Measurements from ENCODE around the gene HECA. TPM values are rescaled to one million over a fixed set of nuclear protein-coding genes. Genes with fewer than 3 reads are reported as not detected.

HECA gene
- total and polyA plus RNA-seq, 9 donors = 12.5 to 24.0 (median 15.9) TPM

GRCh38 chr6:139148557-139149235 is 13.8 kb downstream of the HECA start:
- WGBS (ENCODE audit: insufficient coverage) = 92% methylated on average over 3 of the region's 7 CpGs
- H3K27ac ChIP-seq (ENCODE audit: low read length) = no peak overlapping the region
- H3K9me3 ChIP-seq (replicated peaks; ENCODE audit: control insufficient read depth, low read depth, low read length) = no peaks in the 10 kb centered on the region
- no peaks in the 10 kb centered on the region for H3K27me3 ChIP-seq (ENCODE audit: control insufficient read depth, insufficient read depth, low read length)
- no peaks in the 10 kb centered on the region for H3K36me3 ChIP-seq (ENCODE audit: control insufficient read depth, insufficient read depth, low read length)
- H3K4me1 ChIP-seq (ENCODE audit: control insufficient read depth, insufficient read depth, low read length) = peaks cover 15% of the 10 kb centered on the region
- no peak for DNase-seq
- H3K4me3 ChIP-seq (ENCODE audit: low read length) = no peak overlapping the region

- Histone ChIP-seq H3K4me3 (ENCODE audit: low read length) (no peak overlapping the region), H3K27ac (ENCODE audit: low read length) (no peak overlapping the region), H3K9me3 (replicated peaks; ENCODE audit: control insufficient read depth, low read depth, low read length) (no peaks in the 10 kb centered on the region), H3K4me1 (ENCODE audit: control insufficient read depth, insufficient read depth, low read length) (peaks cover 15% of the 10 kb centered on the region), H3K36me3 (ENCODE audit: control insufficient read depth, insufficient read depth, low read length) (no peaks in the 10 kb centered on the region), H3K27me3 (ENCODE audit: control insufficient read depth, insufficient read depth, low read length) (no peaks in the 10 kb centered on the region)
- WGBS (ENCODE audit: insufficient coverage) = 14% methylated on average over 4 of the region's 5 CpGs
- DNase-seq = peak; percentile 81
These were observed 14.5 kb downstream of the HECA start for GRCh38 chr6:139149383-139149782.

DNA sequence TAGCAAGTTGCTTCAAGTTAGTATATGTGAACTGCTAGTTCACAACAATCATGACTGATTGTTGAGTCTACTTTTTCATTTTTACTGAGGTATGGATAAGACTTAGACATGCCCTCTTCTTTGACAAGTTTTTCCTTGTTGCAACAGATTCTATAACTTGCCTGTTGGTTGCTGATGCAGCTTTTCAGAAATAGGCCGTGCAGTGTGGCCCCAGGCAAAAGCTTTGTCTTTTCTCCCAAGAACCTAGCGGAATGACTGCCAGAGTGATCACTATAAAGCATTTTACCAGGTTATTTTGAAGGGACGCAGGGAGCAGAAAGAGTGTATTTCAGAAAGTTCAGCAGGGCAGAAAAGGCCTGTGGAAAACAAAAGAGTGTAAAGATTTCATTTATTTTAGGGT is 16.0 kb downstream of the HECA start:
- WGBS (ENCODE audit: insufficient coverage) = 15% methylated on average over 3 of the region's 3 CpGs
- DNase-seq = no peak
- peaks cover 15% of the 10 kb centered on the region for H3K4me1 ChIP-seq (ENCODE audit: control insufficient read depth, insufficient read depth, low read length)
- no peaks in the 10 kb centered on the region for H3K36me3 ChIP-seq (ENCODE audit: control insufficient read depth, insufficient read depth, low read length)
- no peak overlapping the region for H3K27ac ChIP-seq (ENCODE audit: low read length)
- no peaks in the 10 kb centered on the region for H3K9me3 ChIP-seq (replicated peaks; ENCODE audit: control insufficient read depth, low read depth, low read length)
- no peak overlapping the region for H3K4me3 ChIP-seq (ENCODE audit: low read length)
- no peaks in the 10 kb centered on the region for H3K27me3 ChIP-seq (ENCODE audit: control insufficient read depth, insufficient read depth, low read length)

DNA sequence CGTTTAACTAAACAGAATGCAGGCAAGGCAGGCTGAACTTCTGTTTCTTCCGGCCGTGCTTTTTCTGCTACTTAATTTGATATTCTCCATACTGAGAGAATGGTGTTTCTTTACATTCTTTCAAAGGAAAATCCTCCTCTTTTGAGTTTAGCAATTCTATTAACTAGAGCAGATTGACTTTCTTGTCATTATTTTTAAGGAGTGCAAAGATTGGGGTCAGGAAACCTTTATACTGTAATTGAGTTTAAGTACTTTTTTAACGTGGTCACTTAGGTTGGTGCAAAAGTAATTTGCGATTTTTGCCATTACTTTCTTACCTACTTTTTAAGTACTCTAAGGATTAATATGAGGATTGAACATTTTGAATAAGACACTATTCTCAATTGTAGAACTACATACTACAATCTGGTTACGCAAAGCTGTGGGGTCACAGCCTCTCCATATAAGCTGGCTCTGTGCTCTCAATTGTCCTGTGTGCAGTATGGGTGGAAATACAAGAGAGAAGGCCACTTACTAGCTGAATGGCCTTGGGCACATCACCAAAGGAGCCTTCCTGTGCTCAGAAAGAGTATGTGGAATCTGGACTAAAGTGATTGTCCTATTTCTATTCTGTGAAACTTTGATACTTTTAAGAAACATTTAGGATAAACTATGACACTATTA is 16.7 kb downstream of the HECA start:
- no peak for DNase-seq
- no peak overlapping the region for H3K27ac ChIP-seq (ENCODE audit: low read length)
- H3K36me3 ChIP-seq (ENCODE audit: control insufficient read depth, insufficient read depth, low read length) = no peaks in the 10 kb centered on the region
- no peak overlapping the region for H3K4me3 ChIP-seq (ENCODE audit: low read length)
- H3K4me1 ChIP-seq (ENCODE audit: control insufficient read depth, insufficient read depth, low read length) = peaks cover 16% of the 10 kb centered on the region
- no peaks in the 10 kb centered on the region for H3K9me3 ChIP-seq (replicated peaks; ENCODE audit: control insufficient read depth, low read depth, low read length)
- no CpG with 5 or more reads among the region's 6 CpGs for WGBS (ENCODE audit: insufficient coverage)
- no peaks in the 10 kb centered on the region for H3K27me3 ChIP-seq (ENCODE audit: control insufficient read depth, insufficient read depth, low read length)

- WGBS (ENCODE audit: insufficient coverage) = no CpG with 5 or more reads among the region's 5 CpGs
- no peak overlapping the region for H3K27ac ChIP-seq (ENCODE audit: low read length)
- H3K4me1 ChIP-seq (ENCODE audit: control insufficient read depth, insufficient read depth, low read length) = peaks cover 14% of the 10 kb centered on the region
- no peaks in the 10 kb centered on the region for H3K36me3 ChIP-seq (ENCODE audit: control insufficient read depth, insufficient read depth, low read length)
- H3K9me3 ChIP-seq (replicated peaks; ENCODE audit: control insufficient read depth, low read depth, low read length) = no peaks in the 10 kb centered on the region
- H3K4me3 ChIP-seq (ENCODE audit: low read length) = no peak overlapping the region
- no peaks in the 10 kb centered on the region for H3K27me3 ChIP-seq (ENCODE audit: control insufficient read depth, insufficient read depth, low read length)
- DNase-seq = no peak
These were observed 17.4 kb downstream of the HECA start for GRCh38 chr6:139152088-139152891.

GRCh38 chr6:139152892-139153271 is 18.0 kb downstream of the HECA start:
- Histone ChIP-seq H3K9me3 (replicated peaks; ENCODE audit: control insufficient read depth, low read depth, low read length) (no peaks in the 10 kb centered on the region), H3K4me3 (ENCODE audit: low read length) (no peak overlapping the region), H3K36me3 (ENCODE audit: control insufficient read depth, insufficient read depth, low read length) (no peaks in the 10 kb centered on the region), H3K27me3 (ENCODE audit: control insufficient read depth, insufficient read depth, low read length) (no peaks in the 10 kb centered on the region), H3K27ac (ENCODE audit: low read length) (no peak overlapping the region), H3K4me1 (ENCODE audit: control insufficient read depth, insufficient read depth, low read length) (peaks cover 14% of the 10 kb centered on the region)
- no CpG with 5 or more reads among the region's 1 CpG for WGBS (ENCODE audit: insufficient coverage)
- DNase-seq = no peak

DNA sequence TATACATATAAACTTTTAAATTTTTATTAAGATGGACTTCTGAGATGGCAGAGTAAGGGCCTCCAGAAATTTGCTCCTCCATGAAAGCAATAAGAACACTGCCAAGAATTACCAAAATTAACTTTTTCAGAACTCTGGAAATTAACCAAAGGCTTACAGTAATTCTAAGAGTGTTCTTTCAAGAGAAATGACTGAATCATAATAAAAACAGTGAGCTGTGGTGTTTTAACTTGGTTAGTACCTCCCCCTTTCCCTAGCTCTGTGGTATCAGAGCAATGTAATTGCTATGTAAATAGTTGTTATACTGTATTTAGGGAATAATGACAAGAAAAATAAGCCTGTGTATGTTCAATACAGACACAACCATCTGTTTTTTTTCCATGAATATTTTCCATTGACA is 19.0 kb downstream of the HECA start:
- Histone ChIP-seq H3K4me3 (ENCODE audit: low read length) (no peak overlapping the region), H3K36me3 (ENCODE audit: control insufficient read depth, insufficient read depth, low read length) (no peaks in the 10 kb centered on the region), H3K9me3 (replicated peaks; ENCODE audit: control insufficient read depth, low read depth, low read length) (no peaks in the 10 kb centered on the region), H3K27me3 (ENCODE audit: control insufficient read depth, insufficient read depth, low read length) (no peaks in the 10 kb centered on the region), H3K27ac (ENCODE audit: low read length) (no peak overlapping the region), H3K4me1 (ENCODE audit: control insufficient read depth, insufficient read depth, low read length) (peaks cover 12% of the 10 kb centered on the region)
- DNase-seq = no peak

GRCh38 chr6:139154881-139155547 is 20.1 kb downstream of the HECA start:
- H3K4me1 ChIP-seq (ENCODE audit: control insufficient read depth, insufficient read depth, low read length) = peaks cover 3% of the 10 kb centered on the region
- no peak for DNase-seq
- H3K27ac ChIP-seq (ENCODE audit: low read length) = no peak overlapping the region
- H3K4me3 ChIP-seq (ENCODE audit: low read length) = no peak overlapping the region
- no peaks in the 10 kb centered on the region for H3K9me3 ChIP-seq (replicated peaks; ENCODE audit: control insufficient read depth, low read depth, low read length)
- no CpG with 5 or more reads among the region's 9 CpGs for WGBS (ENCODE audit: insufficient coverage)
- no peaks in the 10 kb centered on the region for H3K27me3 ChIP-seq (ENCODE audit: control insufficient read depth, insufficient read depth, low read length)
- no peaks in the 10 kb centered on the region for H3K36me3 ChIP-seq (ENCODE audit: control insufficient read depth, insufficient read depth, low read length)

GRCh38 chr6:139156102-139156501 is 21.2 kb downstream of the HECA start:
- H3K27ac ChIP-seq (ENCODE audit: low read length) = peak overlapping the region; percentile 38
- no peak overlapping the region for H3K4me3 ChIP-seq (ENCODE audit: low read length)
- peak; percentile 45 for DNase-seq
- no peaks in the 10 kb centered on the region for H3K36me3 ChIP-seq (ENCODE audit: control insufficient read depth, insufficient read depth, low read length)
- no peaks in the 10 kb centered on the region for H3K9me3 ChIP-seq (replicated peaks; ENCODE audit: control insufficient read depth, low read depth, low read length)
- H3K27me3 ChIP-seq (ENCODE audit: control insufficient read depth, insufficient read depth, low read length) = no peaks in the 10 kb centered on the region
- no CpG with 5 or more reads among the region's 5 CpGs for WGBS (ENCODE audit: insufficient coverage)
- H3K4me1 ChIP-seq (ENCODE audit: control insufficient read depth, insufficient read depth, low read length) = peaks cover 3% of the 10 kb centered on the region

DNA sequence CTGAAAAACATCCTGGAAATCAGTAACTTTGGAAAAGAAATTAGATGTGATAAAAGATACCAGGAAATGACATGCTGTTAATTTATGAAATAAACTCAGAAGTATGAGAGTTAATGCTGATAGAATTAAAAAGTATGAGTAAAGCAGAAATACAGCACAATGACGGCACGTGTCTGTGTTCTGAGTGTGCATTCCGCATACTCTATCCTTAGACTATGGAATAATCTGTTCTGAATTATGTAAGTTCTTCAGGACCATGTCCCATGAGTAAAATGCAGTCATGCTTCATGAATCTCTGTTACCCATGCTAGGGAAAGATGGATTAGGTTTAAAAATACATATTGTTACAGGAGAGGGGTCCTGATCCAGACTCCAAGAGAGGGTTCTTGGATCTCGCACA is 21.7 kb downstream of the HECA start:
- DNase-seq = peak; percentile 75
- Histone ChIP-seq H3K4me3 (ENCODE audit: low read length) (no peak overlapping the region), H3K27ac (ENCODE audit: low read length) (peak overlapping the region; percentile 38), H3K27me3 (ENCODE audit: control insufficient read depth, insufficient read depth, low read length) (no peaks in the 10 kb centered on the region), H3K36me3 (ENCODE audit: control insufficient read depth, insufficient read depth, low read length) (no peaks in the 10 kb centered on the region), H3K9me3 (replicated peaks; ENCODE audit: control insufficient read depth, low read depth, low read length) (no peaks in the 10 kb centered on the region), H3K4me1 (ENCODE audit: control insufficient read depth, insufficient read depth, low read length) (peaks cover 3% of the 10 kb centered on the region)
- WGBS (ENCODE audit: insufficient coverage) = no CpG with 5 or more reads among the region's 4 CpGs
